Peyer's patch (tissue), 4 donors: ENCODE data around the gene SRSF4.

ENCODE experiments used
- POLR2A ChIP-seq, 2 donors: fragments of 450-650 bp; IDR thresholded peaks; one replicate each; pipeline ENCODE4 v1.5.1; 2017; ENCODE audit warnings: antibody characterized with exemption in 2 of 2, mild to moderate bottlenecking in 2 of 2, moderate library complexity in 2 of 2
- TF ChIP-seq, protein P1 (sequence below), 6 experiments: fragments of 450-650 bp in 4 of 6; fragments of 200-600 bp in 2 of 6; sonication (generic) in 1 of 6; IDR thresholded peaks; one replicate each; pipeline ENCODE4 v1.5.1; 2017 to 2019; ENCODE audit warnings: antibody characterized with exemption in 6 of 6, mild to moderate bottlenecking in 3 of 6, moderate library complexity in 1 of 6

DNA sequence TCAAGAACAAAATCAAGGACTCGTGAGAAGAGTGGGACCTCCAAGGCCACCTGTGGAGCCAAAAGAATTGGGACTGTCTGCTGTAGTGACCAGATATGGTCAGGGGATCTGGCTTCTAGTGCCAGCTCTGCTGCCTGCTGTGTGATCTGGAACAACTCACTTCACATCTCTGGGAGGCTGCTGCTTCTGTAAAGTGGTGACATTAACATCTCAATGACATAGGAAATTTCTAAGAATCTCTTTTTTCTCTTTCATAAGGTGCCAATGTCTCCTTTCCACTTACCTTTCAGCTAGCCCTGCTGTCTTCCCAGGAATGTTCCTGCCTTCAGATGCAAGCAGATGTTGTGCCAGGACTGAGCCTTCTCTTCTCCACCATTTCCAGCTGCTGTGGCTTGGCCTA is 5.0 kb upstream of the SRSF4 start:
- TF ChIP-seq POLR2A (IDR thresholded peaks at IDR 0.05), result no peak
- TF ChIP-seq, protein P1, sequence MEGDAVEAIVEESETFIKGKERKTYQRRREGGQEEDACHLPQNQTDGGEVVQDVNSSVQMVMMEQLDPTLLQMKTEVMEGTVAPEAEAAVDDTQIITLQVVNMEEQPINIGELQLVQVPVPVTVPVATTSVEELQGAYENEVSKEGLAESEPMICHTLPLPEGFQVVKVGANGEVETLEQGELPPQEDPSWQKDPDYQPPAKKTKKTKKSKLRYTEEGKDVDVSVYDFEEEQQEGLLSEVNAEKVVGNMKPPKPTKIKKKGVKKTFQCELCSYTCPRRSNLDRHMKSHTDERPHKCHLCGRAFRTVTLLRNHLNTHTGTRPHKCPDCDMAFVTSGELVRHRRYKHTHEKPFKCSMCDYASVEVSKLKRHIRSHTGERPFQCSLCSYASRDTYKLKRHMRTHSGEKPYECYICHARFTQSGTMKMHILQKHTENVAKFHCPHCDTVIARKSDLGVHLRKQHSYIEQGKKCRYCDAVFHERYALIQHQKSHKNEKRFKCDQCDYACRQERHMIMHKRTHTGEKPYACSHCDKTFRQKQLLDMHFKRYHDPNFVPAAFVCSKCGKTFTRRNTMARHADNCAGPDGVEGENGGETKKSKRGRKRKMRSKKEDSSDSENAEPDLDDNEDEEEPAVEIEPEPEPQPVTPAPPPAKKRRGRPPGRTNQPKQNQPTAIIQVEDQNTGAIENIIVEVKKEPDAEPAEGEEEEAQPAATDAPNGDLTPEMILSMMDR (IDR thresholded peaks at IDR 0.05), result no peak
